Measurements from ENCODE around the gene ATP10A. TPM values are rescaled to one million over a fixed set of nuclear protein-coding genes. Genes with fewer than 3 reads are reported as not detected.

ATP10A gene
- total and polyA plus RNA-seq, 2 of the 8 experiments (the other 6 are each of a cell fraction or from before 2014, with no cell fraction given), result 2.0 to 2.8 TPM

DNA sequence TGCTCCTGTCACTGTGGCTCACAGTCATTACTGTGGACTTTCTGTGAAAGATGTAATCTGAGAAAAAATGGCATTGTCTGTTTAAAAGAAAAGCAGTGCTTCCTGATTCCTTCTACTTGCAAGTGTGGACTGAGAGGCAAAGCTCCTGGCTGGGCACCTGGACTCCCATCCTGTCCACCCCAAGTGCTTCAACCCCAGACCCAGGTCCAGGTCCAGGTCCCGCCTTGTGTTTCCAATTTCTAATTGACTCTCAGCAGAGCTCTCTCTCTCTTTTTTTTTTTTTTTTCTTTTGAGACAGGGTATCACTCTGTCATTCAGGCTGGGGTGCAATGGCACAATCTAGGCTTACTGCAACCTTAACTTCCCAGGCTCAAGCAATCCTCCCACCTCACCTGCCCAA, 94.9 kb downstream of the ATP10A start:
- Histone ChIP-seq H4K8ac (ENCODE audit: extremely low read depth, insufficient read depth, low read length) (no peak overlapping the region), H3K14ac (ENCODE audit: insufficient read length) (no peak overlapping the region), H3K4me2 (ENCODE audit: insufficient read depth in 1 of 2, low read depth in 2 of 2, low read length in 2 of 2) (no peak overlapping the region), H3K9ac (replicated peaks in 1 of 4; ENCODE audit: extremely low read depth in 1 of 4, low read depth in 3 of 4, low read length in 3 of 4) (no peak overlapping the region), H2BK120ac (replicated peaks; ENCODE audit: low read depth, low read length) (no peak overlapping the region), H3K23ac (ENCODE audit: insufficient read length) (no peak overlapping the region), H2BK5ac (ENCODE audit: low read depth, low read length) (no peak overlapping the region), H4K5ac (ENCODE audit: insufficient read length, low read depth, low read length) (no peak overlapping the region), H3K4me3 (ENCODE audit: extremely low read depth in 1 of 4, insufficient read depth in 2 of 4, low read depth in 3 of 4, low read length in 4 of 4) (no peak overlapping the region), H3K18ac (ENCODE audit: extremely low read depth, low read length) (no peak overlapping the region), H3K56ac (replicated peaks; ENCODE audit: insufficient read length, low read depth, low read length) (no peak overlapping the region), H3K9me3 (ENCODE audit: insufficient read depth in 2 of 2, low read depth in 1 of 2, low read length in 1 of 2) (no peaks in the 10 kb centered on the region; a peak in 1 of 4 replicates), H4K20me1 (replicated peaks in 1 of 2; ENCODE audit: control insufficient read depth in 1 of 2, insufficient read depth in 2 of 2, low read length in 2 of 2) (peaks cover 0 to 2% of the 10 kb centered on the region in 2 experiments), H3K23me2 (ENCODE audit: low read depth, low read length) (no peaks in the 10 kb centered on the region), H3K79me2 (ENCODE audit: control insufficient read depth in 1 of 2, insufficient read depth in 2 of 2, low read length in 2 of 2) (no peaks in the 10 kb centered on the region), H3K27me3 (replicated peaks in 1 of 4; ENCODE audit: control insufficient read depth in 3 of 4, extremely low read depth in 1 of 4, insufficient read depth in 3 of 4, low read length in 3 of 4) (no peaks in the 10 kb centered on the region), H3K4ac (replicated peaks; ENCODE audit: insufficient read length, low read depth, low read length) (no peak overlapping the region), H2AFZ (ENCODE audit: low read length) (no peak overlapping the region), H2BK12ac (ENCODE audit: low read depth, low read length) (no peak overlapping the region), H3K4me1 (replicated peaks in 1 of 4; ENCODE audit: control insufficient read depth in 3 of 4, insufficient read depth in 4 of 4, low read length in 3 of 4) (no peaks in the 10 kb centered on the region), H2BK15ac (ENCODE audit: low read length) (no peak overlapping the region), H2BK20ac (ENCODE audit: low read length) (no peak overlapping the region), H3K36me3 (ENCODE audit: control insufficient read depth in 2 of 4, insufficient read depth in 4 of 4, low read length in 3 of 4) (no peaks in the 10 kb centered on the region), H4K91ac (replicated peaks; ENCODE audit: insufficient read length, low read length) (no peak overlapping the region), H3K79me1 (ENCODE audit: low read depth, low read length) (no peaks in the 10 kb centered on the region), H2AK5ac (ENCODE audit: low read depth, low read length) (no peak overlapping the region), H3K27ac (ENCODE audit: low read depth, low read length) (no peak overlapping the region)
- CTCF ChIA-PET (ENCODE audit: partially characterized antibody), result interaction anchor here (0.7 to 2.2 kb wide), 3 partner anchors 15 to 57 kb away, joined by 3 to 8 read pairs (median 3); no protein-coding TSS in a partner anchor
- no peak for FAIRE-seq
- TF ChIP-seq SP1 (IDR thresholded peaks at IDR 0.05; ENCODE audit: low read depth, low read length), result no peak
- no peak for TF ChIP-seq SUZ12 (IDR thresholded peaks at IDR 0.05; ENCODE audit: low read length)
- no peak for TF ChIP-seq SIX5 (IDR thresholded peaks at IDR 0.05; ENCODE audit: low read depth, low read length)
- TF ChIP-seq CHD2 (IDR thresholded peaks at IDR 0.05; ENCODE audit: low read length), result no peak
- TF ChIP-seq GTF2F1 (IDR thresholded peaks at IDR 0.05; ENCODE audit: borderline replicate concordance, low read depth, low read length), result no peak
- no peak for TF ChIP-seq POU5F1 (IDR thresholded peaks at IDR 0.05; ENCODE audit: low read depth, low read length)
- no peak for TF ChIP-seq EZH2 (IDR thresholded peaks at IDR 0.05; ENCODE audit: low read depth, low read length, severe bottlenecking)
- TF ChIP-seq TCF12 (IDR thresholded peaks at IDR 0.05; ENCODE audit: low read depth, low read length), result no peak
- TF ChIP-seq TAF7 (optimal IDR thresholded peaks at IDR 0.05; ENCODE audit: borderline replicate concordance, low read depth, low read length), result no peak
- no peak for TF ChIP-seq CREB1 (IDR thresholded peaks at IDR 0.05)
- TF ChIP-seq PHF8 (conservative IDR thresholded peaks at IDR 0.05; ENCODE audit: low read depth, low read length), result no peak
- TF ChIP-seq JUN (IDR thresholded peaks at IDR 0.05; ENCODE audit: low read depth, low read length), result no peak
- DNase-seq (ENCODE audit: low read depth in 1 of 2, low spot score in 2 of 2), result peak in 1 of 2 experiments; percentile 28
- WGBS, 2 experiments (ENCODE audit: extremely low coverage in 1 of 2, insufficient coverage in 1 of 2, insufficient read length in 1 of 2, insufficient replicate concordance in 2 of 2, low coverage in 1 of 2, low lambda C conversion rate in 2 of 2, missing lambda C conversion rate in 1 of 2), result 100% methylated on average over 1 of the region's 1 CpG; no CpG with 5 or more reads in 1 of the 2 experiments
- POLR2A ChIA-PET (ENCODE audit: partially characterized antibody), result no interaction called here

All from H1 (cell line).